GM23338 (cell line): ENCODE results near the gene BTBD19. TPM values are rescaled to one million over a fixed set of nuclear protein-coding genes. Genes with fewer than 3 reads are reported as not detected.

ENCODE experiments used
- ATAC-seq: fragments of 200-7000 bp; cut with Tn5 transposase; 3 replicates; pipeline ENCODE4 v1.9.1; 2020
- DNase-seq: peaks from one replicate; pipeline ENCODE4 v3.0.0-alpha.2; 2015; ENCODE audit warnings: low spot score
- H2AFZ ChIP-seq: fragments of 200-600 bp; sonication (generic); 2 replicates; pipeline ENCODE4 v1.8.0; 2016; ENCODE audit warnings: antibody characterized with exemption, mild to moderate bottlenecking, moderate library complexity
- H3F3A ChIP-seq: fragments of 200-600 bp; sonication (generic); replicated peaks from 2 replicates; pipeline ENCODE4 v1.8.0; 2017; ENCODE audit warnings: antibody characterized with exemption, mixed run types, low read depth
- H3K27ac ChIP-seq: fragments of 200-600 bp; sonication (generic); 2 replicates; pipeline ENCODE4 v1.6.1; 2016; ENCODE audit warnings: low read depth
- H3K27me3 ChIP-seq: fragments of 200-600 bp; sonication (generic); 2 replicates; pipeline ENCODE4 v1.8.0; 2016; ENCODE audit warnings: mild to moderate bottlenecking, mixed run types, moderate library complexity; ENCODE audit not compliant: insufficient read depth
- H3K36me3 ChIP-seq: fragments of 200-600 bp; sonication (generic); 2 replicates; pipeline ENCODE4 v1.8.0; 2016; ENCODE audit warnings: mild to moderate bottlenecking; ENCODE audit not compliant: insufficient read depth
- H3K4me1 ChIP-seq: fragments of 200-600 bp; sonication (generic); 2 replicates; pipeline ENCODE4 v1.8.0; 2016; ENCODE audit warnings: mild to moderate bottlenecking, moderate library complexity; ENCODE audit not compliant: insufficient read depth
- H3K4me2 ChIP-seq: fragments of 200-600 bp; sonication (generic); 2 replicates; pipeline ENCODE4 v1.7.1; 2017; ENCODE audit warnings: mixed run types
- H3K4me3 ChIP-seq: fragments of 200-600 bp; sonication (generic); 2 replicates; pipeline ENCODE4 v1.6.1; 2016; ENCODE audit warnings: mixed run types
- H3K79me2 ChIP-seq: fragments of 200-600 bp; sonication (generic); replicated peaks from 2 replicates; pipeline ENCODE4 v1.8.0; 2017; ENCODE audit warnings: mild to moderate bottlenecking; ENCODE audit not compliant: insufficient read depth
- H3K9me2 ChIP-seq: fragments of 200-600 bp; sonication (generic); 2 replicates; pipeline ENCODE4 v1.8.0; 2017; ENCODE audit not compliant: insufficient read depth
- H4K20me1 ChIP-seq: fragments of 200-600 bp; sonication (generic); replicated peaks from 2 replicates; pipeline ENCODE4 v1.8.0; 2017; ENCODE audit warnings: mild to moderate bottlenecking; ENCODE audit not compliant: insufficient read depth
- H3K27ac Mint-ChIP-seq: 2 replicates; pipeline ENCODE4 v1.8.0; 2020; ENCODE audit warnings: inconsistent platforms, mild to moderate bottlenecking, moderate library complexity, mixed read lengths
- H3K27me3 Mint-ChIP-seq: 3 replicates; pipeline ENCODE4 v1.8.0; 2022; ENCODE audit warnings: low read depth, mild to moderate bottlenecking, moderate library complexity, mixed read lengths, inconsistent platforms; ENCODE audit not compliant: insufficient read depth, poor library complexity
- H3K36me3 Mint-ChIP-seq: 3 replicates; pipeline ENCODE4 v1.8.0; 2021; ENCODE audit warnings: low read depth, mild to moderate bottlenecking, inconsistent platforms, moderate library complexity, mixed read lengths
- H3K4me1 Mint-ChIP-seq: 3 replicates; pipeline ENCODE4 v1.8.0; 2020; ENCODE audit warnings: mild to moderate bottlenecking, inconsistent platforms, mixed read lengths
- H3K4me3 Mint-ChIP-seq: 3 replicates; pipeline ENCODE4 v1.8.0; 2021; ENCODE audit warnings: moderate library complexity, mild to moderate bottlenecking, inconsistent platforms, mixed read lengths
- H3K9me3 Mint-ChIP-seq: 3 replicates; pipeline ENCODE4 v1.8.0; 2020; ENCODE audit warnings: moderate library complexity, mild to moderate bottlenecking, inconsistent platforms, mixed read lengths
- CREB1 ChIP-seq: fragments of 250-450 bp; sonication (Bioruptor Pico); IDR thresholded peaks from 2 replicates; pipeline ENCODE4 v1.5.0; 2020; ENCODE audit warnings: low read depth, mild to moderate bottlenecking, moderate library complexity
- EZH2 ChIP-seq: fragments of 200-600 bp; sonication (generic); IDR thresholded peaks from one replicate; pipeline ENCODE4 v1.8.0; 2017; ENCODE audit warnings: antibody characterized with exemption, mild to moderate bottlenecking, low read depth; ENCODE audit not compliant: unreplicated experiment
- JUNB ChIP-seq: IDR thresholded peaks from one replicate; pipeline ENCODE4 v1.6.1; 2016; ENCODE audit warnings: antibody characterized with exemption; ENCODE audit not compliant: unreplicated experiment
- POLR2AphosphoS5 ChIP-seq: IDR thresholded peaks from 2 replicates; pipeline ENCODE4 v1.6.1; 2016; ENCODE audit warnings: antibody characterized with exemption, low read depth
- ZNF331 ChIP-seq: fragments of 250-450 bp; sonication (Bioruptor Pico); IDR thresholded peaks from 2 replicates; pipeline ENCODE4 v1.5.0; 2020; ENCODE audit warnings: low read depth, mild to moderate bottlenecking, moderate library complexity
- long read RNA-seq: library from polyadenylated mRNA; unstranded; transcript quantifications from one replicate; pipeline ENCODE4 v2.0.0, GENCODE V29; 2020; ENCODE audit not compliant: unreplicated experiment
- polyA plus RNA-seq: library from polyadenylated mRNA; unstranded; fragments of >200 nt; fragmentation: Nextera tagmentation; extraction: Ambion mirVana; gene quantifications from 2 replicates; pipeline ENCODE4 v1.2.1, GENCODE V29; 2016
- total RNA-seq: library from RNA; depleted of rRNA; stranded (reverse); fragments of >200 nt; shearing (Covaris generic); gene quantifications from 2 replicates; pipeline ENCODE4 v1.2.3, GENCODE V29; 2014; rRNA removed
- TF ChIP-seq, protein P1 (sequence below): IDR thresholded peaks from 2 replicates; pipeline ENCODE4 v1.6.1; 2016; ENCODE audit warnings: antibody characterized with exemption
- TF ChIP-seq, protein P2 (sequence below): IDR thresholded peaks from one replicate; pipeline ENCODE4 v1.6.1; 2018; ENCODE audit warnings: antibody characterized with exemption; ENCODE audit not compliant: unreplicated experiment

BTBD19 gene, protein sequence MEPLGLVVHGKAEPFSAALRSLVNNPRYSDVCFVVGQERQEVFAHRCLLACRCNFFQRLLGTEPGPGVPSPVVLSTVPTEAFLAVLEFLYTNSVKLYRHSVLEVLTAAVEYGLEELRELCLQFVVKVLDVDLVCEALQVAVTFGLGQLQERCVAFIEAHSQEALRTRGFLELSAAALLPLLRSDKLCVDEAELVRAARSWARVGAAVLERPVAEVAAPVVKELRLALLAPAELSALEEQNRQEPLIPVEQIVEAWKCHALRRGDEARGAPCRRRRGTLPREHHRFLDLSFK
- 0.16 and 0.66 TPM in 2 replicates for total RNA-seq
- polyA plus RNA-seq = 0.33 and 0.37 TPM in 2 replicates
- long read RNA-seq, partial matches to known transcripts = 1 of 1 reads
- long read RNA-seq, other reads (novel, unspliced or antisense) = 0 of 1 reads

DNA sequence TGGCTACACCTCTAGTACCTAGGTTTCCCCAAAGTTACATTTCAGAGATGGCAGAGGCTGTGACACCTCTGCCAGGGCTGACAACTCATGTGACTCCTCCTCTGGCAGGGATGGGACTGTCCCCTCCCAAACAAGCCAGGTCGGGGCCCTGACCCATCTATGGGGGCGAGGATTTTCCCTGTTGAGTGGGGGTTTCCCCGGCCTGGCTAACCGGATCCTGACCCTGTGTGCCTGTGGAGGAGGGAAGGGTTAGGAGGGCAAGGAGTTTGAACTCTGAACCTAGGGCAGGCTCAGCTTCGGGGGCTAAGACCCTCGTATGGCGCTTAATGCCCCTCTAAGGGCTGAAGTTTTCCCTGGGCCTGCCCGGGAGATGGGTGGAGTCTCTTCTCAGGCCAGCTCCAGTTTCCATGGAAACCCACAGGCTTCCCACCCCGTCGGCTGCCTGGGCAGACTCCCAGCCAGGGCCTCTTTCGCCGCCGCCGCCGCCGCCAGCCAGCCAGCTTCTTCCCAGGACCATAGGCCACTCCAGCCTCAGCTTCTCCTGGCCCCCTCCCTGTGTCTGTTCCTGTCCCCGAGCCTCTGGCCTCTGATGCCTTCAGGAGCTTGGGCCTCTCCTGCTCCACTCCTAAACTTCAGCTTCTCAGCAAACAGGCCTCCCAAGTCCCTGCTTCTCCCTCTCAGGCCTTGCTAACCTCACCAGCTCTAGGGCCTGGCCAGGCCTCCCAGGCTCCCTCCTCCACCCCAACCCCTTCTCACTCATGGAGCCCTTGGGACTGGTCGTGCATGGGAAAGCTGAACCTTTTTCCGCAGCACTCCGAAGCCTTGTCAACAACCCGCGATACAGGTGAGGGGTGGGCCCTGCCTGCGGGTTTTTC, at the start of gene BTBD19:
Gene BTBD19, plus strand, starts transcription at position 461 of the 875 bp plus-strand sequence. Its CDS starts 298 bp downstream, at position 759.
- Histone ChIP-seq H4K20me1 (no peaks in the 10 kb centered on the region), H3F3A (peaks cover 6% of the 10 kb centered on the region; the same call in 1 of the 2 replicates), H3K9me2 (no peaks in the 10 kb centered on the region), H3K4me1 (peaks cover 32% of the 10 kb centered on the region), H2AFZ (no peak within 1 kb of the TSS), H3K36me3 (no peaks in the 10 kb centered on the region; the same call in 1 of the 2 replicates), H3K4me2 (peak within 1 kb of the TSS; percentile 76), H3K79me2 (no peaks in the 10 kb centered on the region), H3K4me3 (peak within 1 kb of the TSS; percentile 47), H3K27ac (peak within 1 kb of the TSS; percentile 93), H3K27me3 (peaks cover 11% of the 10 kb centered on the region)
- Mint-ChIP-seq H3K4me1 (peaks cover 33% of the 10 kb centered on the region), H3K4me3 (peak within 1 kb of the TSS; percentile 50), H3K27ac (peak within 1 kb of the TSS; percentile 99), H3K36me3 (peaks cover 27% of the 10 kb centered on the region), H3K9me3 (no peaks in the 10 kb centered on the region), H3K27me3 (peaks cover 27% of the 10 kb centered on the region)
- DNase-seq = peak; percentile 87
- TF ChIP-seq JUNB (no peak), EZH2 (no peak)
- TF ChIP-seq, protein P1, sequence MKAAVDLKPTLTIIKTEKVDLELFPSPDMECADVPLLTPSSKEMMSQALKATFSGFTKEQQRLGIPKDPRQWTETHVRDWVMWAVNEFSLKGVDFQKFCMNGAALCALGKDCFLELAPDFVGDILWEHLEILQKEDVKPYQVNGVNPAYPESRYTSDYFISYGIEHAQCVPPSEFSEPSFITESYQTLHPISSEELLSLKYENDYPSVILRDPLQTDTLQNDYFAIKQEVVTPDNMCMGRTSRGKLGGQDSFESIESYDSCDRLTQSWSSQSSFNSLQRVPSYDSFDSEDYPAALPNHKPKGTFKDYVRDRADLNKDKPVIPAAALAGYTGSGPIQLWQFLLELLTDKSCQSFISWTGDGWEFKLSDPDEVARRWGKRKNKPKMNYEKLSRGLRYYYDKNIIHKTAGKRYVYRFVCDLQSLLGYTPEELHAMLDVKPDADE = no peak
- peak; percentile 54 for ATAC-seq

DNA sequence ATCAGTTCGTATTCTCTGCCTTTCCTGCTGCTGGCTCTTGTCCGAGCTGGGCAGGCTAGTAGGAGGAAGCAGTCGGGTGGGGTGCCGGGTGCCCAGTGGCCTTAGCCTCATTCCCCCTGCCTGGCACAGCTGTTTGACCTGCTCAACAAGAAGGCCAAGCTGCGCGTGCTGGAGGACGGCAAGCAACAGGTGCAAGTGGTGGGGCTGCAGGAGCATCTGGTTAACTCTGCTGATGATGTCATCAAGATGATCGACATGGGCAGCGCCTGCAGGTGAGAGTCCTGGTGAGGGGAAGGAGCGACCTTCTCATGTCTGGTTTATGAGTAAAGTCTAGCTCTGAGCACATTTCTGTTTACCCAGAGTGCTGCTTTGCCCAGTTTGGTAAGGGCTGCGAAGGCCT, 49.2 kb upstream of the BTBD19 start:
- ATAC-seq (no peak), DNase-seq (no peak)
- TF ChIP-seq ZNF331 (CRISPR knock-in tag) = no peak
- TF ChIP-seq, protein P2, sequence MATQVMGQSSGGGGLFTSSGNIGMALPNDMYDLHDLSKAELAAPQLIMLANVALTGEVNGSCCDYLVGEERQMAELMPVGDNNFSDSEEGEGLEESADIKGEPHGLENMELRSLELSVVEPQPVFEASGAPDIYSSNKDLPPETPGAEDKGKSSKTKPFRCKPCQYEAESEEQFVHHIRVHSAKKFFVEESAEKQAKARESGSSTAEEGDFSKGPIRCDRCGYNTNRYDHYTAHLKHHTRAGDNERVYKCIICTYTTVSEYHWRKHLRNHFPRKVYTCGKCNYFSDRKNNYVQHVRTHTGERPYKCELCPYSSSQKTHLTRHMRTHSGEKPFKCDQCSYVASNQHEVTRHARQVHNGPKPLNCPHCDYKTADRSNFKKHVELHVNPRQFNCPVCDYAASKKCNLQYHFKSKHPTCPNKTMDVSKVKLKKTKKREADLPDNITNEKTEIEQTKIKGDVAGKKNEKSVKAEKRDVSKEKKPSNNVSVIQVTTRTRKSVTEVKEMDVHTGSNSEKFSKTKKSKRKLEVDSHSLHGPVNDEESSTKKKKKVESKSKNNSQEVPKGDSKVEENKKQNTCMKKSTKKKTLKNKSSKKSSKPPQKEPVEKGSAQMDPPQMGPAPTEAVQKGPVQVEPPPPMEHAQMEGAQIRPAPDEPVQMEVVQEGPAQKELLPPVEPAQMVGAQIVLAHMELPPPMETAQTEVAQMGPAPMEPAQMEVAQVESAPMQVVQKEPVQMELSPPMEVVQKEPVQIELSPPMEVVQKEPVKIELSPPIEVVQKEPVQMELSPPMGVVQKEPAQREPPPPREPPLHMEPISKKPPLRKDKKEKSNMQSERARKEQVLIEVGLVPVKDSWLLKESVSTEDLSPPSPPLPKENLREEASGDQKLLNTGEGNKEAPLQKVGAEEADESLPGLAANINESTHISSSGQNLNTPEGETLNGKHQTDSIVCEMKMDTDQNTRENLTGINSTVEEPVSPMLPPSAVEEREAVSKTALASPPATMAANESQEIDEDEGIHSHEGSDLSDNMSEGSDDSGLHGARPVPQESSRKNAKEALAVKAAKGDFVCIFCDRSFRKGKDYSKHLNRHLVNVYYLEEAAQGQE = no peak
- no peak for TF ChIP-seq CREB1
- no peak for TF ChIP-seq JUNB
- TF ChIP-seq POLR2AphosphoS5 = no peak
- no peaks in the 10 kb centered on the region for H3K9me3 Mint-ChIP-seq
- H3F3A ChIP-seq = peaks cover 6% of the 10 kb centered on the region; the same call in 1 of the 2 replicates
- H3K27me3 ChIP-seq = no peaks in the 10 kb centered on the region
- H3K4me3 Mint-ChIP-seq = no peak overlapping the region
- no peak overlapping the region for H3K27ac ChIP-seq
- peaks cover 93% of the 10 kb centered on the region for H3K36me3 Mint-ChIP-seq
- no peak overlapping the region for H2AFZ ChIP-seq
- H3K27me3 Mint-ChIP-seq = peaks cover 4% of the 10 kb centered on the region
- no peaks in the 10 kb centered on the region for H3K4me1 ChIP-seq
- H3K9me2 ChIP-seq = no peaks in the 10 kb centered on the region
- H3K4me2 ChIP-seq = no peak overlapping the region
- H3K27ac Mint-ChIP-seq = no peak overlapping the region
- H3K4me3 ChIP-seq = no peak overlapping the region
- H3K36me3 ChIP-seq = peaks cover 68% of the 10 kb centered on the region
- no peaks in the 10 kb centered on the region for H3K79me2 ChIP-seq
- H4K20me1 ChIP-seq = peaks cover 7% of the 10 kb centered on the region; the same call in 1 of the 2 replicates
- no peaks in the 10 kb centered on the region for H3K4me1 Mint-ChIP-seq
